Uterus (tissue), 4 donors: ENCODE measurements around the gene TPO. TPM values are rescaled to one million over a fixed set of nuclear protein-coding genes. Genes with fewer than 3 reads are reported as not detected.
"Not testable (repeated sequence)": the region's sequence is repeated elsewhere in the genome, so short reads cannot be mapped to it uniquely, and the experiment has no call there.

Experiments used
- DNase-seq, 2 donors: peaks; one replicate each; pipeline ENCODE4 v3.0.0-alpha.2; 2019 to 2020
- H3K27ac ChIP-seq, 2 donors: fragments of 200-600 bp; sonication (generic); 1 replicate in 1 of 2; 2 replicates in 1 of 2; pipeline ENCODE4 v1.5.1; 2016 to 2018
- H3K27me3 ChIP-seq, 2 donors: fragments of 200-600 bp; sonication (generic); one replicate each; pipeline ENCODE4 v1.5.1; 2018 to 2019; ENCODE audit warnings: control low read depth in 1 of 2
- H3K36me3 ChIP-seq, 2 donors: fragments of 200-600 bp; sonication (generic); one replicate each; pipeline ENCODE4 v1.5.1; 2019; ENCODE audit warnings: control low read depth in 1 of 2
- H3K4me1 ChIP-seq, 2 donors: fragments of 200-600 bp; sonication (generic); one replicate each; pipeline ENCODE4 v1.5.1; 2018 to 2019; ENCODE audit warnings: control low read depth in 1 of 2
- H3K4me3 ChIP-seq, 2 donors: fragments of 200-600 bp; sonication (generic); 1 replicate in 1 of 2; 2 replicates in 1 of 2; pipeline ENCODE4 v1.5.1; 2018 to 2019; ENCODE audit warnings: mild to moderate bottlenecking in 1 of 2
- H3K9me3 ChIP-seq, 2 donors: fragments of 200-600 bp; sonication (generic); one replicate each; pipeline ENCODE4 v1.5.1; 2019; ENCODE audit warnings: control low read depth in 1 of 2
- CTCF ChIP-seq, 4 experiments: fragments of 200-600 bp in 2 of 4; fragments of 450-650 bp in 2 of 4; sonication (generic) in 2 of 4; IDR thresholded peaks; one replicate each; pipeline ENCODE4 v1.5.1; 2016 to 2019; ENCODE audit warnings: antibody characterized with exemption in 4 of 4, mild to moderate bottlenecking in 2 of 4, moderate library complexity in 1 of 4
- POLR2A ChIP-seq, 2 donors: fragments of 450-650 bp; IDR thresholded peaks; one replicate each; pipeline ENCODE4 v1.6.1; 2016; ENCODE audit warnings: antibody characterized with exemption in 2 of 2, mild to moderate bottlenecking in 1 of 2, moderate library complexity in 1 of 2
- intact Hi-C: fragments of 100-400 bp; cut with DNase I; formaldehyde crosslinking; loops from one replicate; pipeline ENCODE4 v1.15.1; 2023; ENCODE audit warnings: low total_unique reads
- total RNA-seq, 4 donors: library from RNA; depleted of rRNA in 3 of 4; stranded (reverse); fragments of >200 nt in 3 of 4; gene quantifications; one replicate each; pipeline versions ENCODE4 v1.1.0 to v1.2.4, GENCODE V29; 2014 to 2023
- donor health status: DM: yes; HTN: yes; CAD: no.

The TPO gene
- total RNA-seq, 4 donors from 2014 or later: 4.4 TPM; not detected in 3

DNA sequence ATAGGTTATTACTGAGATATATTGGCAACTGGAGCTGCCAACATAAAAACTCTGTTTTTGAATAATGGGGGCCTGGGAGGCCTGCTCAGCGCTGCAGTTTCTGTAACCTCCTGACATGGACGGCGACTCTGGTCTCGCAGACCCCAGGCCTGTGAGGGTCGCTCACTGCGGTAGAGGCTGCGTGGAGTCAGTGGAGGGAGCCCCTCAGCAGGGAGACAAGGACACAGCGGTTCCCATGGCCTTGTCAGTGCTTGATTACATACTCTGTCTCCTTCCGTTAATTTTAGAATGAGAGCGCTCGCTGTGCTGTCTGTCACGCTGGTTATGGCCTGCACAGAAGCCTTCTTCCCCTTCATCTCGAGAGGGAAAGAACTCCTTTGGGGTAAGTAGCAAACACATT, 858 bp downstream of the TPO start:
- TF ChIP-seq POLR2A (IDR thresholded peaks at IDR 0.05): no peak
- no peak for TF ChIP-seq CTCF (IDR thresholded peaks at IDR 0.05)
- no peaks in the 10 kb centered on the region for H3K27me3 ChIP-seq
- intact Hi-C loops: no loop called here
- DNase-seq: no peak
- no peak overlapping the region for H3K4me3 ChIP-seq
- H3K27ac ChIP-seq: no peak overlapping the region
- H3K4me1 ChIP-seq: no peaks in the 10 kb centered on the region
- H3K36me3 ChIP-seq: no peaks in the 10 kb centered on the region
- no peaks in the 10 kb centered on the region for H3K9me3 ChIP-seq

GRCh38 chr2:1414901-1415300, 1.6 kb downstream of the TPO start:
- H3K27me3 ChIP-seq, H3K4me3 ChIP-seq, H3K27ac ChIP-seq, H3K36me3 ChIP-seq, intact Hi-C loops, DNase-seq, H3K9me3 ChIP-seq, H3K4me1 ChIP-seq: not testable (repeated sequence)

GRCh38 chr2:1415501-1415900, 2.2 kb downstream of the TPO start:
- DNase-seq: no peak
- Histone ChIP-seq H3K9me3 (no peaks in the 10 kb centered on the region), H3K4me3 (no peak overlapping the region), H3K36me3 (no peaks in the 10 kb centered on the region), H3K27ac (no peak overlapping the region), H3K4me1 (no peaks in the 10 kb centered on the region), H3K27me3 (no peaks in the 10 kb centered on the region)
- no peak for TF ChIP-seq POLR2A (IDR thresholded peaks at IDR 0.05)
- no peak for TF ChIP-seq CTCF (IDR thresholded peaks at IDR 0.05)
- intact Hi-C loops: no loop called here

- no peaks in the 10 kb centered on the region for H3K27me3 ChIP-seq
- H3K4me1 ChIP-seq: no peaks in the 10 kb centered on the region
- TF ChIP-seq POLR2A (IDR thresholded peaks at IDR 0.05): no peak
- TF ChIP-seq CTCF (IDR thresholded peaks at IDR 0.05): no peak
- no peak overlapping the region for H3K4me3 ChIP-seq
- DNase-seq: no peak
- no peaks in the 10 kb centered on the region for H3K36me3 ChIP-seq
- no peak overlapping the region for H3K27ac ChIP-seq
- H3K9me3 ChIP-seq: no peaks in the 10 kb centered on the region
- intact Hi-C loops: no loop called here
Observed at GRCh38 chr2:1418566-1418965, 5.3 kb downstream of the TPO start.

DNA sequence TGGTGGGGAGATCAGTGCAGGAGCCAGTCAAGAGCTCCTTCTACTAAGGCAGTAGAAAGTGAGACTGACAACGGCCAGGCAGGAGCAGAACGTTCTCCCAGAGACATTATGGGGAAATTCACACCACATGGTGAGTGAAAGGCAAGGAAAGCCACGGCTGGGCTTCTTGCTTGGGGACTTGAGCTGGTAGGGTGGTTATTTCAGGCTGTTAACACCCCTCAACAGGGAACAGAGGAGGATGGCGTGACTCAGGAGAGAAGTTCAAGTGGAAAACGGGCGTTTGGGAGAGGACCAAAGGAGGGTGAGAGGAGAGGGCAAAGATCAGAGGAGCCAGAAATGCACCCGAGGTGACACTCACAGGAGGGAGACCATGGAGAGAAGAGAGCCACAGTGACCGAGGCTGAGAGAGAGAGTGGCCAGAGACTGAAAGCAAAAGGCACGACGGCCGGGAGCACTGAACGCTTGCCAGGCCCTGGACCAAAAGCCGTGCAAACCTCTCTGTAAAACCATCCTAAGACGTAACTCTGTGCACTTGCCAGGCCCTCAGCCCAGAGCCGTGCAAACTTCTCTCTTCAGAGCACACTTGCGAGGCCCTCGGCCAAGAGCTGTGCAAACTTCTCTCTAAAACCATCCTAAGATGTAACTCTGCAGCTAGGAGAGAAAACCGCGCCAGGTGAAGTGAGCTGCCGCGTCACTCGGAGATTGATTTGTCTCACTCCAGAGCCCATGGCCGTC, 7.7 kb downstream of the TPO start:
- no peak for DNase-seq
- no peaks in the 10 kb centered on the region for H3K36me3 ChIP-seq
- no peak overlapping the region for H3K4me3 ChIP-seq
- no peaks in the 10 kb centered on the region for H3K27me3 ChIP-seq
- no peak overlapping the region for H3K27ac ChIP-seq
- H3K4me1 ChIP-seq: no peaks in the 10 kb centered on the region
- no peak for TF ChIP-seq POLR2A (IDR thresholded peaks at IDR 0.05)
- no peak for TF ChIP-seq CTCF (IDR thresholded peaks at IDR 0.05)
- H3K9me3 ChIP-seq: no peaks in the 10 kb centered on the region
- intact Hi-C loops: no loop called here

DNA sequence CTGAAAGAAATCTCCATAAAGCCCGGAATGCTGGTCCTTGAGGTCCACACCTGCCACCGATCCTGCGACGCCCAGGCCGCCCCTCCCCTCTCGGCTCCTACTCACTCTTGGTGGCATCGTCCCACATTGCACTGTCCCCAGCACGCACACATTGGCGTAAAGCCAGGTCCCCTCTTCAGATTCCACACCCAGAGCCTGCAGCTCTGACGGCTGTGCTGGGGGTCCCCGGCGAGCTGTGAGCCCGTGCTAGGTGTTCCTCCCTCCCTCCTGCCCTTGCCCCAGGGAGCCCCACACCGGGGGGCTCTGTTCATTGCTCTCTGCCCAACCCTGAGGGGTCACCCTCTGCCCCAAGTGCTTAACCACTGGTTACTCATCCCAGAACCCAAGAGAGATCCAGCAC, 8.5 kb downstream of the TPO start:
- Histone ChIP-seq H3K4me1 (no peaks in the 10 kb centered on the region), H3K27me3 (no peaks in the 10 kb centered on the region), H3K36me3 (no peaks in the 10 kb centered on the region), H3K4me3 (no peak overlapping the region), H3K9me3 (no peaks in the 10 kb centered on the region), H3K27ac (no peak overlapping the region)
- TF ChIP-seq CTCF (IDR thresholded peaks at IDR 0.05) (no peak), POLR2A (IDR thresholded peaks at IDR 0.05) (no peak)
- intact Hi-C loops: no loop called here
- no peak for DNase-seq
